ENCODE measurements around the gene OSBPL6.

The OSBPL6 gene

DNA sequence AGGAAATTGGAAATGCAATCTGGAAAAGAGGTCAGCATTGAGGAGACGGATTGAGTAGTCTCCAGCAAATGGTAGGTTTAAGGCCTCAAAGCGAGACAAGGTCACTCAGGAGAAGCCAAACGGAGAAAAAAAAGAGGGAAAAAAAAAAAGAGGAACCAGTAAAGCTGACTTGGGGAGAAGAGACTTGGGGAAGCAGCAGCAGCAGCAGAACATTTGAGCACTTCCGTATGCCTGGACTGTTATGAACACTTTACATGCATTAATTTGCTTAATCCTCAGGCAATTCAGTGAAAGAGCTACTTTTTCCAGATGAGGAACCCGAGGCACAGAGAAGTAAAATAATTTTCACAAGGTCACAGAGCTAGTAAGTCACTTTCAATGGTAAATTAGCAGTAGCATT, 81.3 kb downstream of the OSBPL6 start:
- no peak for DNase-seq
- H3K9me3 ChIP-seq (ENCODE audit: control insufficient read depth, low read length), result no peaks in the 10 kb centered on the region
- 92% methylated on average over 5 of the region's 5 CpGs for WGBS
- H3K4me2 ChIP-seq (ENCODE audit: low read length, poor library complexity, severe bottlenecking), result no peak overlapping the region
- H3K27me3 ChIP-seq (ENCODE audit: control insufficient read depth in 1 of 2, insufficient read depth in 1 of 2, low read length in 2 of 2), result no peaks in the 10 kb centered on the region
- H3K18ac ChIP-seq (ENCODE audit: low read depth in 1 of 2, low read length in 2 of 2), result no peak overlapping the region
- H3K79me1 ChIP-seq (replicated peaks; ENCODE audit: low read length, poor library complexity, severe bottlenecking), result no peaks in the 10 kb centered on the region
- H2AFZ ChIP-seq (ENCODE audit: low read depth, low read length), result no peak overlapping the region
- peaks cover 2% of the 10 kb centered on the region for H3K4me1 ChIP-seq (ENCODE audit: control insufficient read depth, insufficient read depth, low read depth, low read length)
- no peak overlapping the region for H2BK5ac ChIP-seq (ENCODE audit: low read depth, low read length, poor library complexity, severe bottlenecking)
- H3K23ac ChIP-seq (ENCODE audit: low read length in 2 of 2), result no peak overlapping the region
- no peak overlapping the region for H4K91ac ChIP-seq (ENCODE audit: low read length)
- H4K8ac ChIP-seq (ENCODE audit: low read length), result no peak overlapping the region
- H2BK15ac ChIP-seq (ENCODE audit: low read depth, poor library complexity, severe bottlenecking), result no peak overlapping the region
- no peak overlapping the region for H3K4ac ChIP-seq (ENCODE audit: low read depth in 1 of 2, low read length in 2 of 2)
- H3K14ac ChIP-seq (ENCODE audit: low read length in 2 of 2), result no peak overlapping the region
- no peak overlapping the region for H3K27ac ChIP-seq (ENCODE audit: low read length, poor library complexity, severe bottlenecking)
- no peak overlapping the region for H2BK12ac ChIP-seq (ENCODE audit: low read length in 2 of 2)
- no peak overlapping the region for H2AK5ac ChIP-seq (ENCODE audit: low read length, severe bottlenecking)
- no peak overlapping the region for H3K9ac ChIP-seq (ENCODE audit: low read length)
- no peak overlapping the region for H3K4me3 ChIP-seq (ENCODE audit: insufficient read depth in 1 of 2, low read depth in 1 of 2, low read length in 2 of 2)
- H2BK120ac ChIP-seq (ENCODE audit: low read depth, low read length), result no peak overlapping the region
- H3K36me3 ChIP-seq (ENCODE audit: control insufficient read depth in 1 of 2, insufficient read depth in 2 of 2, low read depth in 1 of 2, low read length in 2 of 2), result no peaks in the 10 kb centered on the region

DNA sequence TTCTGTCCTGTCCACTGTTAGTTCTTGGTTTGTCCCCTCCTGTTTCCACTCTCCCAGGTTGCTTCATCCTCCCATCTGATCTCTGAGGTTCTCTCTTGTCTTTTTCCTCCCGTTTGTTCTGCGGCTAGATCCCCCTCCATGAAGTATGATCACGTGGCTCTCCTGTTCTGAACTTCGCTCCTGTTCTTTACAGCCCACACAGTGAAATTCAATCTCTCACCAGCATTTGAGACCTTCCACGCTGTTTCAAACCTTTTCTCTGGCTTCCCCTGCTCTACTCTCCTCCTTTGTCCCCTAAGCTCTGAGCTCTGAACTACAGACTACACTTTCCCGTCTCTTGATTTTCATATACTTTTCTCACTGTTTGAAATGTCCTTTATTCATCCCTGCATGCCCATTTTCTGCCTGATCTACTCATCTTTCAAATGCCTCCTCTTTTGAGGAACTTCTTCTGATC, 83.5 kb downstream of the OSBPL6 start:
- Histone ChIP-seq H3K79me1 (replicated peaks; ENCODE audit: low read length, poor library complexity, severe bottlenecking) (no peaks in the 10 kb centered on the region), H4K8ac (ENCODE audit: low read length) (no peak overlapping the region), H3K4ac (ENCODE audit: low read depth in 1 of 2, low read length in 2 of 2) (no peak overlapping the region), H3K27ac (ENCODE audit: low read length, poor library complexity, severe bottlenecking) (no peak overlapping the region), H3K36me3 (ENCODE audit: control insufficient read depth in 1 of 2, insufficient read depth in 2 of 2, low read depth in 1 of 2, low read length in 2 of 2) (no peaks in the 10 kb centered on the region), H3K4me1 (ENCODE audit: control insufficient read depth, insufficient read depth, low read depth, low read length) (peaks cover 2% of the 10 kb centered on the region), H3K27me3 (ENCODE audit: control insufficient read depth in 1 of 2, insufficient read depth in 1 of 2, low read length in 2 of 2) (no peaks in the 10 kb centered on the region), H2BK120ac (ENCODE audit: low read depth, low read length) (no peak overlapping the region), H3K4me2 (ENCODE audit: low read length, poor library complexity, severe bottlenecking) (no peak overlapping the region), H2BK12ac (ENCODE audit: low read length in 2 of 2) (no peak overlapping the region), H3K14ac (ENCODE audit: low read length in 2 of 2) (no peak overlapping the region), H3K9ac (ENCODE audit: low read length) (peak overlapping the region; percentile 4), H3K18ac (ENCODE audit: low read depth in 1 of 2, low read length in 2 of 2) (no peak overlapping the region), H3K4me3 (ENCODE audit: insufficient read depth in 1 of 2, low read depth in 1 of 2, low read length in 2 of 2) (no peak overlapping the region), H2BK15ac (ENCODE audit: low read depth, poor library complexity, severe bottlenecking) (no peak overlapping the region), H3K23ac (ENCODE audit: low read length in 2 of 2) (no peak overlapping the region), H2BK5ac (ENCODE audit: low read depth, low read length, poor library complexity, severe bottlenecking) (no peak overlapping the region), H3K9me3 (ENCODE audit: control insufficient read depth, low read length) (no peaks in the 10 kb centered on the region), H2AFZ (ENCODE audit: low read depth, low read length) (no peak overlapping the region), H4K91ac (ENCODE audit: low read length) (no peak overlapping the region), H2AK5ac (ENCODE audit: low read length, severe bottlenecking) (no peak overlapping the region)
- DNase-seq, result no peak
- WGBS, result 57% methylated on average over 6 of the region's 6 CpGs

DNA sequence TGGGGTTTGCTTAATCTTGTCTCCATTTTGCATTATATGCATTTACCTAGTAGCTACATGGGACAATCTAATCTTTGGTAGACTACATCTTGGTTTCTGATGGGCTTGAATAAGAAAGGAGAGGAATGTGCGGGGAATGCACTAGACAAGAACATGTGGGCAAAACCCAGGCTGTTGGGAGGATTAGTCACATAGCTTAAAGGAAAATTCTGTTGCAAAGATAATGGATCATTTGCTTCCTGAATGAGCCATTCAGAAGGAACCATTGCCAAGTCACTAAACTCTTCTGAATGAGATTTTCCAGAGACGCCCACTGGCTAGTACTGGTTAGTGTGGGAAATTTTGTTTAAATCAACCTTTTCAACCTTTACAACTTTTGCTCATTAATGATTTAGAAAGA, 84.8 kb downstream of the OSBPL6 start:
- Histone ChIP-seq H2AFZ (ENCODE audit: low read depth, low read length) (no peak overlapping the region), H2BK120ac (ENCODE audit: low read depth, low read length) (no peak overlapping the region), H3K4me2 (ENCODE audit: low read length, poor library complexity, severe bottlenecking) (no peak overlapping the region), H3K9me3 (ENCODE audit: control insufficient read depth, low read length) (no peaks in the 10 kb centered on the region), H3K23ac (ENCODE audit: low read length in 2 of 2) (no peak overlapping the region), H3K4me1 (ENCODE audit: control insufficient read depth, insufficient read depth, low read depth, low read length) (peaks cover 2% of the 10 kb centered on the region), H2BK15ac (ENCODE audit: low read depth, poor library complexity, severe bottlenecking) (no peak overlapping the region), H3K14ac (ENCODE audit: low read length in 2 of 2) (no peak overlapping the region), H4K8ac (ENCODE audit: low read length) (no peak overlapping the region), H3K9ac (ENCODE audit: low read length) (no peak overlapping the region), H2BK5ac (ENCODE audit: low read depth, low read length, poor library complexity, severe bottlenecking) (no peak overlapping the region), H4K91ac (ENCODE audit: low read length) (no peak overlapping the region), H3K27ac (ENCODE audit: low read length, poor library complexity, severe bottlenecking) (no peak overlapping the region), H3K36me3 (ENCODE audit: control insufficient read depth in 1 of 2, insufficient read depth in 2 of 2, low read depth in 1 of 2, low read length in 2 of 2) (no peaks in the 10 kb centered on the region), H2BK12ac (ENCODE audit: low read length in 2 of 2) (no peak overlapping the region), H3K27me3 (ENCODE audit: control insufficient read depth in 1 of 2, insufficient read depth in 1 of 2, low read length in 2 of 2) (no peaks in the 10 kb centered on the region), H2AK5ac (ENCODE audit: low read length, severe bottlenecking) (no peak overlapping the region), H3K79me1 (replicated peaks; ENCODE audit: low read length, poor library complexity, severe bottlenecking) (peaks cover 2% of the 10 kb centered on the region), H3K4me3 (ENCODE audit: insufficient read depth in 1 of 2, low read depth in 1 of 2, low read length in 2 of 2) (no peak overlapping the region), H3K18ac (ENCODE audit: low read depth in 1 of 2, low read length in 2 of 2) (no peak overlapping the region), H3K4ac (ENCODE audit: low read depth in 1 of 2, low read length in 2 of 2) (no peak overlapping the region)
- peak; percentile 90 for DNase-seq
- WGBS, result 53% methylated on average over 1 of the region's 2 CpGs

DNA sequence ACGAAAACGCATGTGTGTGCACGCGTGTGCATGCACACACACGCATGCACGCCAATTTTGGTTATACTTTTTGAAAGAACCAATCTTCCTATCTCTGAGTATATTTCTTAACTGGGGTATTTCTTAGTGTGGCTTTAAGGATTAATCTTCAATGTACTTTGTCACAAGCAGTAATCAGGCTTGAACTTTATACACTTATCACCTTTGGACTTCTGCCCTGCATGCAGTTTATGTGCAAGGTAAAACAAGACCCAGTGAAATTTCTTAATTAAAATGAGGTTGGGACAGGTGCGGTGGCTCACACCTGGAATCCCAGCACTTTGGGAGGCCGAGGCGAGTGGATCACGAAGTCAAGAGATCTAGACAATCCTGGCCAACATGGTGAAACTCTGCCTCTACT, 85.3 kb downstream of the OSBPL6 start:
- Histone ChIP-seq H2BK5ac (ENCODE audit: low read depth, low read length, poor library complexity, severe bottlenecking) (no peak overlapping the region), H4K91ac (ENCODE audit: low read length) (no peak overlapping the region), H2AFZ (ENCODE audit: low read depth, low read length) (no peak overlapping the region), H2BK120ac (ENCODE audit: low read depth, low read length) (no peak overlapping the region), H3K18ac (ENCODE audit: low read depth in 1 of 2, low read length in 2 of 2) (peak overlapping the region in 1 of 2 experiments; percentile 70), H4K8ac (ENCODE audit: low read length) (no peak overlapping the region), H3K4me3 (ENCODE audit: insufficient read depth in 1 of 2, low read depth in 1 of 2, low read length in 2 of 2) (no peak overlapping the region), H2BK15ac (ENCODE audit: low read depth, poor library complexity, severe bottlenecking) (no peak overlapping the region), H2BK12ac (ENCODE audit: low read length in 2 of 2) (no peak overlapping the region), H3K4ac (ENCODE audit: low read depth in 1 of 2, low read length in 2 of 2) (no peak overlapping the region), H3K36me3 (ENCODE audit: control insufficient read depth in 1 of 2, insufficient read depth in 2 of 2, low read depth in 1 of 2, low read length in 2 of 2) (no peaks in the 10 kb centered on the region), H3K27me3 (ENCODE audit: control insufficient read depth in 1 of 2, insufficient read depth in 1 of 2, low read length in 2 of 2) (no peaks in the 10 kb centered on the region), H3K4me2 (ENCODE audit: low read length, poor library complexity, severe bottlenecking) (no peak overlapping the region), H2AK5ac (ENCODE audit: low read length, severe bottlenecking) (no peak overlapping the region), H3K9ac (ENCODE audit: low read length) (no peak overlapping the region), H3K27ac (ENCODE audit: low read length, poor library complexity, severe bottlenecking) (no peak overlapping the region), H3K79me1 (replicated peaks; ENCODE audit: low read length, poor library complexity, severe bottlenecking) (peaks cover 2% of the 10 kb centered on the region), H3K4me1 (ENCODE audit: control insufficient read depth, insufficient read depth, low read depth, low read length) (peaks cover 2% of the 10 kb centered on the region), H3K14ac (ENCODE audit: low read length in 2 of 2) (no peak overlapping the region), H3K9me3 (ENCODE audit: control insufficient read depth, low read length) (no peaks in the 10 kb centered on the region), H3K23ac (ENCODE audit: low read length in 2 of 2) (no peak overlapping the region)
- WGBS, result 97% methylated on average over 9 of the region's 10 CpGs
- DNase-seq, result no peak

Data from mesenchymal stem cell (in vitro differentiated cells and primary cell).